ENCODE measurements around the gene ABCC12. TPM values are rescaled to one million over a fixed set of nuclear protein-coding genes. Genes with fewer than 3 reads are reported as not detected.

ABCC12 gene
- total and polyA plus RNA-seq, 2 donors (not counting 3 experiments of a cell fraction or from before 2014, with no cell fraction given) = not detected

GRCh38 chr16:48110982-48111381, 44.8 kb downstream of the ABCC12 start:
- no peak overlapping the region for H3K4me2 ChIP-seq (ENCODE audit: insufficient read depth, low read length)
- H3K27ac ChIP-seq (ENCODE audit: insufficient read depth, low read depth, low read length) = no peak overlapping the region
- no peak overlapping the region for H2AFZ ChIP-seq (ENCODE audit: low read depth, low read length)
- H3K4me3 ChIP-seq (replicated peaks in 1 of 3; ENCODE audit: insufficient read depth in 1 of 3, low read depth in 1 of 3, low read length in 3 of 3) = no peak overlapping the region
- POLR2A ChIA-PET = no interaction called here
- H3K27me3 ChIP-seq (ENCODE audit: control insufficient read depth in 2 of 2, insufficient read depth in 2 of 2, low read length in 2 of 2) = no peaks in the 10 kb centered on the region
- no peaks in the 10 kb centered on the region for H4K20me1 ChIP-seq (replicated peaks; ENCODE audit: control insufficient read depth, extremely low read depth, insufficient read depth, low read length)
- BruUV-seq (replicated peaks) = no TSS peak
- H3K9me3 ChIP-seq (replicated peaks; ENCODE audit: control insufficient read depth, insufficient read depth, low read length) = no peaks in the 10 kb centered on the region
- dilution Hi-C loops (cut with MboI; ENCODE audit: extremely low pct_ligation_motif_present, low sequenced_read_pairs) (no loop called here), intact Hi-C loops (cut with micrococcal nuclease) (no loop called here)
- TF ChIP-seq POLR2AphosphoS5 (IDR thresholded peaks at IDR 0.05; ENCODE audit: insufficient read depth, low read depth, low read length) (no peak), MYC (IDR thresholded peaks at IDR 0.05; ENCODE audit: low read depth, low read length) (no peak), JUN (IDR thresholded peaks at IDR 0.05; ENCODE audit: borderline replicate concordance, insufficient read depth, insufficient read length, low read depth) (no peak), POLR2A (IDR thresholded peaks at IDR 0.05; ENCODE audit: low read depth, low read length) (no peak), MAX (IDR thresholded peaks at IDR 0.05; ENCODE audit: insufficient read depth, insufficient read length) (no peak), FOS (IDR thresholded peaks at IDR 0.05; ENCODE audit: borderline replicate concordance, insufficient read depth, low read length) (no peak), EZH2 (IDR thresholded peaks at IDR 0.05; ENCODE audit: borderline replicate concordance, low read depth, low read length, severe bottlenecking) (no peak), GATA2 (IDR thresholded peaks at IDR 0.05; ENCODE audit: insufficient read depth, insufficient read length, low read depth, low read length) (no peak)
- TF ChIP-seq, protein P1, sequence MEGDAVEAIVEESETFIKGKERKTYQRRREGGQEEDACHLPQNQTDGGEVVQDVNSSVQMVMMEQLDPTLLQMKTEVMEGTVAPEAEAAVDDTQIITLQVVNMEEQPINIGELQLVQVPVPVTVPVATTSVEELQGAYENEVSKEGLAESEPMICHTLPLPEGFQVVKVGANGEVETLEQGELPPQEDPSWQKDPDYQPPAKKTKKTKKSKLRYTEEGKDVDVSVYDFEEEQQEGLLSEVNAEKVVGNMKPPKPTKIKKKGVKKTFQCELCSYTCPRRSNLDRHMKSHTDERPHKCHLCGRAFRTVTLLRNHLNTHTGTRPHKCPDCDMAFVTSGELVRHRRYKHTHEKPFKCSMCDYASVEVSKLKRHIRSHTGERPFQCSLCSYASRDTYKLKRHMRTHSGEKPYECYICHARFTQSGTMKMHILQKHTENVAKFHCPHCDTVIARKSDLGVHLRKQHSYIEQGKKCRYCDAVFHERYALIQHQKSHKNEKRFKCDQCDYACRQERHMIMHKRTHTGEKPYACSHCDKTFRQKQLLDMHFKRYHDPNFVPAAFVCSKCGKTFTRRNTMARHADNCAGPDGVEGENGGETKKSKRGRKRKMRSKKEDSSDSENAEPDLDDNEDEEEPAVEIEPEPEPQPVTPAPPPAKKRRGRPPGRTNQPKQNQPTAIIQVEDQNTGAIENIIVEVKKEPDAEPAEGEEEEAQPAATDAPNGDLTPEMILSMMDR (IDR thresholded peaks at IDR 0.05; ENCODE audit: extremely low read depth in 1 of 2, insufficient read depth in 1 of 2, low read depth in 1 of 2, low read length in 2 of 2) = no peak
- no peak overlapping the region for H3K9ac ChIP-seq (replicated peaks; ENCODE audit: extremely low read depth, insufficient read depth, low read length)
- H3K9me1 ChIP-seq (replicated peaks; ENCODE audit: control insufficient read depth, extremely low read depth, insufficient read depth, low read length) = no peaks in the 10 kb centered on the region
- FAIRE-seq (no peak), DNase-seq (ENCODE audit: low read depth, low spot score) (no peak)
- no peaks in the 10 kb centered on the region for H3K4me1 ChIP-seq (ENCODE audit: control insufficient read depth, extremely low read depth, insufficient read depth, low read length)
- no peaks in the 10 kb centered on the region for H3K36me3 ChIP-seq (ENCODE audit: control insufficient read depth in 2 of 2, extremely low read depth in 1 of 2, insufficient read depth in 2 of 2, low read length in 2 of 2)
- CTCF ChIA-PET = no interaction called here
- H3K79me2 ChIP-seq (ENCODE audit: control insufficient read depth, insufficient read depth, low read length) = no peaks in the 10 kb centered on the region

Measured in endothelial cell of umbilical vein (primary cell).